ENCODE measurements around the gene MYBPH. TPM values are rescaled to one million over a fixed set of nuclear protein-coding genes. Genes with fewer than 3 reads are reported as not detected.

Gene MYBPH
- total and polyA plus RNA-seq, 10 donors: 0.09 to 2.7 (median 0.32) TPM; not detected in 3

DNA sequence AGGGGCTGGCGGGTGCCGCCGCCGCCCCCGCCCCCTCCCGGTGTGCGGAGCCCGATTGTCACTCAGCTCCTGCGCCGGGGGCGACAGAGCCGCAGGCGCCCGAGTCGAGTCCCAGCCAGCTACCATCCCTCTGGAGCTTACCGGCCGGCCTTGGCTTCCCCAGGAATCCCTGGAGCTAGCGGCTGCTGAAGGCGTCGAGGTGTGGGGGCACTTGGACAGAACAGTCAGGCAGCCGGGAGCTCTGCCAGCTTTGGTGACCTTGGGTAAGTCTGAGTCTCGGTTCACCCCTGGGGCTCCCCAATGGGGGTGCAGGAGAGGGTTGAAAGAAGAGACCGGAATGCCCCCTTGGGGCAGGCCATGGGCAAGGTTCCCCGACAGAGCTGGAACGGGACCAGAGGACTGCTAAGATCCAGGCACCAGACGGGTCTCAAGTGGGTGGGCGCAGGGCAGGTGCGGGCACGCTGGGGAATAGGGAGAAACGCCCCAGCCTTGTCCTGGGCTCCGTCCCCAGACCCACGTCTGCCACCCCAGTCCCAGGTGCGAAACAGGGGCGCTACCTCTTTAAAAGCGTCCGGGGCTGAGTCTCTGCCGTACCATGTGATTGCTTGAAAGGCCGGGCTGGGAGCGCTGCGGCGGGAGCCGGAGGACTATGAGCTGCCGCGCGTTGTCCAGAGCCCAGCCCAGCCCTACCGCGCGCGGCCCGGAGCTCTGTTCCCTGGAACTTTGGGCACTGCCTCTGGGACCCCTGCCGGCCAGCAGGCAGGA is 47.8 kb downstream of the MYBPH start, which contains the start of gene ADORA1:
Gene ADORA1, plus strand, starts transcription at position 61 of the 765 bp plus-strand sequence. CDS start 1,116 bp downstream, outside the sequence.
- WGBS, 5 donors: 0 to 2% (median 1%) methylated on average over 12 to 51 of the region's 51 CpGs
- H3K36me3 ChIP-seq: no peaks in the 10 kb centered on the region
- H3K27me3 ChIP-seq (replicated peaks in 1 of 7): peaks cover 0 to 96% (median 23%) of the 10 kb centered on the region in 7 donors
- H3K4me3 ChIP-seq: peak within 1 kb of the TSS; percentile 17 to 64 (median 26)
- DNase-seq: peak; percentile 76
- peak within 1 kb of the TSS in 7 of 8 donors; percentile 22 to 72 (median 65) for H3K27ac ChIP-seq
- H3K4me1 ChIP-seq: peaks cover 9 to 62% (median 44%) of the 10 kb centered on the region in 6 donors
- intact Hi-C loops (cut with DNase I; ENCODE audit: low total_unique reads): no loop called here
- H3K9me3 ChIP-seq: no peaks in the 10 kb centered on the region
- peak in 2 of 3 donors; percentile 33 to 48 for TF ChIP-seq POLR2AphosphoS5 (IDR thresholded peaks at IDR 0.05)
- TF ChIP-seq POLR2A (IDR thresholded peaks at IDR 0.05): no peak

DNA sequence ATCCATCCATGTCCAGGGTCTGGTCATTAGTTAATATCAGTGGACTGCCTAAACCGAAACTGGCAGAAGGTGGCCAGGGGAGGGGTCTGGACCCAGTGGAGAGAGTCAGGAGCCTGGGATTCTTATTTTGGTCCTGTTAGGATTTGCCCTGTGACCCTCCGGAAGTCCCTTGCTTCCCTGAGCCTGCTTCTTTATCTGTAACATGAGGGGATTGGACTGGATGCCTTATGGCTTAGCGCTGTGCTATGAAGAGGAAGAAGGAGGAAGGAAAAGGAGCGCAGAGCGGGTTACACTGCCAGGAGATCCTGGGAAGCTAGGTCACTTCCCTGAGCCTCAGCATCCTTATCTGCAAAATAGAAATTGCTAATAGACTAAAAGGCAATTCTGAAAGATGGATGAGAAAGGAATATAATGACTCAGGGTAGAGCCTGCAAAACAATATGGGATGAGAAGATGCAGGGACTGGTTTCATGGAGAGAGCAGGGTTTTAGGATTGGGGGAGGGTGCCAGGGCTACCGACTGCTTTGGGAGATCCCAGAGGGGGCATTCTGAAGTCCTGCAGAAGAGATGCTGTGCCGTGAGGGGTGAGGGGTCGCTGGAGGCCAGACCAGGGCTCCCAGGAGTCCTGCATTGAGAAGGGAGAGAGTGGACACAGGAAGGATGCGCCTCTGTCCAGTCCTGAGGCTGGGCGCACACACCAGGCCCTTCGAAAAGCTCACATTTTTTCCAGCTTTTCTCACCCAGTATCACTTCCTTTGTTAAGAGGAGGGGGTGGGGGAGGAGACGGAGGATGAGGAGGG is 48.6 kb downstream of the MYBPH start:
- Histone ChIP-seq H3K27ac (peak overlapping the region in 7 of 8 donors; percentile 22 to 72 (median 65)), H3K36me3 (no peaks in the 10 kb centered on the region), H3K4me1 (peaks cover 9 to 62% (median 44%) of the 10 kb centered on the region in 6 donors), H3K27me3 (replicated peaks in 1 of 7) (peaks cover 0 to 97% (median 23%) of the 10 kb centered on the region in 7 donors), H3K9me3 (no peaks in the 10 kb centered on the region), H3K4me3 (peak overlapping the region; percentile 17 to 64 (median 26))
- DNase-seq: no peak
- intact Hi-C loops (cut with DNase I; ENCODE audit: low total_unique reads): no loop called here
- 11 to 20% (median 17%) methylated on average over 11 to 12 of the region's 12 CpGs for WGBS, 5 donors
- no peak for TF ChIP-seq CTCF (IDR thresholded peaks at IDR 0.05 in 8 of 11, conservative IDR thresholded peaks at IDR 0.05 in 3 of 11)
- TF ChIP-seq POLR2AphosphoS5 (IDR thresholded peaks at IDR 0.05): no peak
- TF ChIP-seq POLR2A (IDR thresholded peaks at IDR 0.05): no peak

GRCh38 chr1:203126151-203126865 is 49.3 kb downstream of the MYBPH start:
- no peak for TF ChIP-seq POLR2AphosphoS5 (IDR thresholded peaks at IDR 0.05)
- TF ChIP-seq POLR2A (IDR thresholded peaks at IDR 0.05): no peak
- TF ChIP-seq CTCF (IDR thresholded peaks at IDR 0.05 in 8 of 11, conservative IDR thresholded peaks at IDR 0.05 in 3 of 11): peak in 5 of 11 experiments; percentile 20 to 46 (median 29)
- Histone ChIP-seq H3K36me3 (no peaks in the 10 kb centered on the region), H3K4me1 (peaks cover 9 to 67% (median 44%) of the 10 kb centered on the region in 6 donors), H3K27me3 (replicated peaks in 1 of 7) (peaks cover 0 to 95% (median 23%) of the 10 kb centered on the region in 7 donors), H3K4me3 (peak overlapping the region in 1 of 8 donors; percentile 64), H3K9me3 (no peaks in the 10 kb centered on the region), H3K27ac (peak overlapping the region in 6 of 8 donors; percentile 22 to 71 (median 61))
- intact Hi-C loops (cut with DNase I; ENCODE audit: low total_unique reads): no loop called here
- DNase-seq: peak; percentile 74
- WGBS, 5 donors: 21 to 28% (median 23%) methylated on average over 8 of the region's 8 CpGs
